Right cardiac atrium (tissue), 5 donors: ENCODE measurements around the gene INO80B. TPM values are rescaled to one million over a fixed set of nuclear protein-coding genes. Genes with fewer than 3 reads are reported as not detected.
"Not testable (repeated sequence)": the region's sequence is repeated elsewhere in the genome, so short reads cannot be mapped to it uniquely, and the experiment has no call there.

Experiments
- ATAC-seq, 2 donors: fragments of 200-7000 bp; cut with Tn5 transposase; one replicate each; pipeline versions ENCODE4 v1.8.0 to v1.9.1; 2020; ENCODE audit warnings: moderate library complexity in 2 of 2, mild to moderate bottlenecking in 1 of 2
- DNase-seq, 3 donors: peaks; one replicate each; pipeline ENCODE4 v3.0.0-alpha.2; 2020
- H3K27ac ChIP-seq: one replicate; pipeline ENCODE4 v1.5.1; 2013; ENCODE audit warnings: mild to moderate bottlenecking, low read length, control low read depth, moderate library complexity
- H3K27me3 ChIP-seq: one replicate; pipeline ENCODE4 v1.6.1; 2013; ENCODE audit not compliant: control insufficient read depth, insufficient read depth
- H3K4me1 ChIP-seq: one replicate; pipeline ENCODE4 v1.6.1; 2013; ENCODE audit warnings: low read length; ENCODE audit not compliant: control insufficient read depth, insufficient read depth
- H3K4me3 ChIP-seq: one replicate; pipeline ENCODE4 v1.5.1; 2013; ENCODE audit warnings: low read length, control low read depth
- H3K9me3 ChIP-seq: one replicate; pipeline ENCODE4 v1.6.1; 2013; ENCODE audit warnings: low read length; ENCODE audit not compliant: control insufficient read depth
- WGBS: extraction: QIAGEN DNeasy Blood & Tissue Kit; methylation state at CpG from one replicate; pipeline ENCODE4 v1.1.7; 2013; 5-methylcytosine and 5-hydroxymethylcytosine counted together
- intact Hi-C, 4 donors: fragments of 100-400 bp; cut with DNase I; formaldehyde crosslinking; loops; one replicate each; pipeline versions ENCODE4 v1.11.0 to v1.14.0; 2022 to 2023
- polyA plus RNA-seq: library from polyadenylated mRNA; stranded (reverse); fragments of 200-250 nt; gene quantifications from one replicate; pipeline ENCODE4 v1.2.3, GENCODE V29; 2013
- total RNA-seq, 4 donors: library from RNA; stranded (reverse); fragmentation: NEBNext Ultra II Directional; extraction: Animal tissue kit (Norgen Biotek cat#: 25700); gene quantifications; one replicate each; pipeline ENCODE4 v1.2.1, GENCODE V29; 2021
- donor health status: healthy with polysubstance abuse.
- donor health status: DM: no; HTN: yes; CAD: no.
- donor health status: DM: no; HTN: no; CAD: no.
- donor health status: DM: no; HTN: yes; CAD: no; lungs with severe emphysema.
- donor health status: DM: yes; HTN: yes; CAD: no.

Gene INO80B
- total and polyA plus RNA-seq, 5 donors = 16.8 to 22.9 (median 20.4) TPM

GRCh38 chr2:74472086-74472944 lies 17.4 kb downstream of the INO80B start, which contains the start of gene MRPL53:
MRPL53 (minus strand) TSS chr2:74472680; CDS start chr2:74472660, 20 bp downstream.
- DNase-seq (peak; percentile 95 to 98 (median 98)), ATAC-seq (peak; percentile 95)
- Histone ChIP-seq H3K27ac (peak within 1 kb of the TSS; percentile 83), H3K4me3 (peak within 1 kb of the TSS; percentile 55), H3K27me3 (no peaks in the 10 kb centered on the region), H3K9me3 (no peaks in the 10 kb centered on the region), H3K4me1 (peaks cover 4% of the 10 kb centered on the region)
- intact Hi-C loops = no loop called here
- under 1% methylated on average over 66 of the region's 66 CpGs for WGBS

DNA sequence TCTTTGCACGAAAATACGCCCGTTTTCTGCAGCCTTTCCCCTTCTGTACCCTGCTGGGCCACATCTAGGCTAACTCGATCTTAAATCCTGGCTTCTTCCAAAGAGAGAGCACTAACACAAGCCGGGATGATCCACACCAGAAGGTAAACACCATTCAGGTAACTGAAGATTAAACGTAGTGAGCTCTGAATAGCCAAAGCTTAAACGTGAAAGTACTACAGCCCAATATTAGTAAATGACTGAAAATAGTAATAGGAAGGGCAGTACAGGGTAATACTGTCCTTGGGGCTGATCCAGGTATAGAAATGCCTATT lies 18.0 kb downstream of the INO80B start:
- peak; percentile 2 to 4 for ATAC-seq
- DNase-seq = no peak
- Histone ChIP-seq H3K4me3 (peak overlapping the region; percentile 55), H3K4me1 (peaks cover 4% of the 10 kb centered on the region), H3K27ac (peak overlapping the region; percentile 68), H3K27me3 (no peaks in the 10 kb centered on the region), H3K9me3 (no peaks in the 10 kb centered on the region)
- intact Hi-C loops = no loop called here
- 13% methylated on average over 7 of the region's 7 CpGs for WGBS

DNA sequence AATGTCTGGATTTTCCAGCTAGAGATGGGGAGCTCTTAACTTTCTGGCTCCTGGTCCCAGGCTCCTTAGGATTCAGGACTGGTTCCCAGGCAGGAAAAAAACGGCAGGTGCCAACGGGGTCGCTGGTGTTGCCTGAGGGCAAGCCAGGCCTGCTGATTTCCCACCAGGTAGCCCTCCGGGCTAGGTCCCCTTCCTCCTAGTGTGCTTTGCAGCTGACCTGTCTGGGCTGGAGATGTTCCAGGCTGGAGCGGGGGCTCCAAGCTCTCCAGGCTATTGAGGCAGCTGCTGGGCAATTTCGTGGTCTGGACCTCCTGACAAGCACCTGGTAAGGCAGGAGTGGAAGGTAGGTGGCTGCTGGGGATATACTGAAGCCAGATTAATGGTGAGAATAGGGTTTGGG lies 19.6 kb downstream of the INO80B start:
- no peak overlapping the region for H3K4me3 ChIP-seq
- no peaks in the 10 kb centered on the region for H3K9me3 ChIP-seq
- H3K4me1 ChIP-seq = peaks cover 4% of the 10 kb centered on the region
- 94% methylated on average over 6 of the region's 6 CpGs for WGBS
- H3K27ac ChIP-seq = no peak overlapping the region
- DNase-seq = peak in 1 of 3 donors; percentile 57
- intact Hi-C loops = no loop called here
- H3K27me3 ChIP-seq = no peaks in the 10 kb centered on the region
- ATAC-seq = no peak

- ATAC-seq (no peak), DNase-seq (no peak)
- WGBS = 85% methylated on average over 5 of the region's 5 CpGs
- Histone ChIP-seq H3K27me3 (no peaks in the 10 kb centered on the region), H3K9me3 (no peaks in the 10 kb centered on the region), H3K4me3 (no peak overlapping the region), H3K27ac (no peak overlapping the region), H3K4me1 (peaks cover 4% of the 10 kb centered on the region)
- intact Hi-C loops = no loop called here
Observed at GRCh38 chr2:74474899-74475298, 20.0 kb downstream of the INO80B start.

- intact Hi-C loops = loop anchor here in 1 of 4 donors (5.0 kb wide), 1 partner anchor 106 kb away; no protein-coding TSS in a partner anchor
Observed at GRCh38 chr2:74481431-74481830, 26.5 kb downstream of the INO80B start.

DNA sequence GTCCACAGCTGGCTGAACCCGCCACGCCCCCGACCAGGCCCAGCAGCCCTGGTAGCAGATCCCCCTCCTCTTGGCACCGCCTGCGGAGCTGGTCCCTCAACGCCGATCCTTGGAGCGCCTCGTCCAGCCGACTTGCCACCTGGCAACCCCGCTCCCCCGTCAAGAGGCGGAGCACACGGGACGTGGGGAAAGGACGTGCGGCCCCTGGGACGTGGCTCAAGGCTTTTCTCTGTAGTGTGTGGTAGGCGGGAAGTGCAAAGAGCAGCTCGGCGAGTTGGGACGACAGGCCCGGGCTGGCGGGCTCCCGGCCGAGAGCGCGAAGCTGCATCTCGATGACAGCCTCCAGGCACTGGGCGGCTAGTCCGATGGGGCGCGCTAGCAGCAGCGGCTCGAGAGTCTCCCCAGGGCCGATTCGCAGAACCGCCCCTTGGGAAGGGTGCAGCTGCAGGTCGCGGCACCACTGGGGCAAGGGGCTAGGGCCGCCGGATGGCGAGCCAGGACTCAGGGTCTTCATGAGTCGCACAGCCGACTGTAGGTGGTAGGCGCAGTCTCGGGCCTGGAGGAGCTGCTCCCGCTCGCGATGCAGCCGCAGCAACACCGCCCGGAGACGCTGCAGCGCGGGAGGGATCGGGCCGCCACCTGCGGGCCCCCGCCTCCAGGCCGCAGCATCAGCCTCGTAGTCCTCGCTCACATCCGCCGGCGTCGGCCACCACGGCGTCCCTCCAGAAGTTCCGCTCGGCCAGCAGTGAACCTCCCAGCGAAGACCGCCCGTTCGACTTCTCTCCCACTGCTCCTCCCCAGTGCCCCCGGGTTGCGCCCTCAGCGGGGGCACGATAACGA lies 27.3 kb downstream of the INO80B start:
- WGBS = under 1% methylated on average over 80 of the region's 80 CpGs
- Histone ChIP-seq H3K9me3 (no peaks in the 10 kb centered on the region), H3K27ac (peak overlapping the region; percentile 85), H3K27me3 (no peaks in the 10 kb centered on the region), H3K4me3 (peak overlapping the region; percentile 61), H3K4me1 (peaks cover 7% of the 10 kb centered on the region)
- intact Hi-C loops = loop anchor here in 3 of 4 donors (2.0 to 5.0 kb wide), 4 partner anchors 47 to 107 kb away; partner anchors contain the start of genes AUP1 (in 1 of the 3) and HTRA2 (in 1 of the 3)
- ATAC-seq (peak; percentile 66 to 82), DNase-seq (peak; percentile 71 to 89 (median 72))

More at GRCh38 chr2:74481431-74481830, 26.5 kb downstream of the INO80B start:
- no peaks in the 10 kb centered on the region for H3K9me3 ChIP-seq
- H3K27ac ChIP-seq = no peak overlapping the region
- 46% methylated on average over 3 of the region's 3 CpGs for WGBS
- ATAC-seq (no peak), DNase-seq (no peak)
- peak overlapping the region; percentile 61 for H3K4me3 ChIP-seq
- no peaks in the 10 kb centered on the region for H3K27me3 ChIP-seq
- peaks cover 7% of the 10 kb centered on the region for H3K4me1 ChIP-seq

- ATAC-seq = peak; percentile 98 to 99
- under 1% methylated on average over 50 of the region's 50 CpGs for WGBS
- intact Hi-C loops = loop anchor here in 3 of 4 donors (2.0 to 5.0 kb wide), 4 partner anchors 46 to 106 kb away; partner anchors contain the start of genes AUP1 (in 1 of the 3) and HTRA2 (in 1 of the 3)
- Histone ChIP-seq H3K4me1 (peaks cover 7% of the 10 kb centered on the region), H3K9me3 (no peaks in the 10 kb centered on the region), H3K27ac (peak within 1 kb of the TSS; percentile 89), H3K27me3 (no peaks in the 10 kb centered on the region), H3K4me3 (peak within 1 kb of the TSS; percentile 61)
- DNase-seq = peak; percentile 96 to 99 (median 97)
Observed at GRCh38 chr2:74482801-74483674, 28.2 kb downstream of the INO80B start, which contains the start of the genes CCDC142 and TTC31. CCDC142 (minus strand) TSS chr2:74482998; CDS start chr2:74482837, 161 bp downstream. TTC31 (plus strand) TSS chr2:74483081; CDS start chr2:74483096, 15 bp downstream.

DNA sequence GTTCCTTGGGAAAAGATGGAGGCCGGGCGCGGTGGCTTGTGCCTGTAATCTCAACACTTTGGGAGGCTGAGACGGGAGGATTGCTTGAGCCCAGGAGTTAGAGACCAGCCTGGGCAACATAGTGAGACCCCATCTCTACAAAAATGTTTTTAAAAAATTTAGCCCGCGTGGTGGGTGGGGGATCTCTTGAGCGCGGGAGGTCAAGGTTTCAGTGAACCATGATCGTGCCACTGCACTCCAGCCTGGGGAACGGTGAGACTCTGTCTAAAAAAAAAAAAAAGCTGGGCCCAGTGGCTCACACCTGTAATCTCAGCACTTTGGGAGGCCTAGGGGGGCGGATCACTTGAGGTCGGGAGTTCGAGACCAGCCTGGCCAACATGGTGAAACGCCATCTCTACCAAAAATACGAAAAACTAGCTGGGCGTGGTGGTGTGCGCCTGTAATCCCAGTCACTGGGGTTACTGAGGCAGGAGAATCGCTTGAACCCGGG lies 28.8 kb downstream of the INO80B start:
- 81% methylated on average over 19 of the region's 19 CpGs for WGBS
- intact Hi-C loops = loop anchor here in 3 of 4 donors (2.0 to 5.0 kb wide), 4 partner anchors 45 to 105 kb away; partner anchors contain the start of genes AUP1 (in 1 of the 3) and HTRA2 (in 1 of the 3)
- ATAC-seq = not testable (repeated sequence)

DNA sequence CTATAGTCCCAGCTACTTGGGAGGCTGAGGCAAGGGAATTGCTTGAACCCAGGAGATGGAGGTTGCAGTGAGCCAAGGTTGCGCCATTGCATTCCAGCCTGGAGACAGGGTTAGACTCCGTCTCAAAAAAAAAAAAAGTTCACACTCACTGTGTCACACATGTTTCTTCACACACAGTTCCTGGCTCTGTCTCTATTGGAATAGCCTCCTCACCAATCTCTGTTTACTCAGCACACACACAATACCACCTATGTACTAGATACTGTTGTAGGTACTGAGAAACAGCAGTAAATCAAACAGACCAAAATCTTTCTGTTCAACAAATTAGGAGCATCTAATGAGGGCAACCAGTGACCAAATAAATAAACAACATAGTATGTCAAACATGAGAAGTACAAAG lies 31.3 kb downstream of the INO80B start:
- no peak for ATAC-seq
- H3K4me1 ChIP-seq = peaks cover 3% of the 10 kb centered on the region
- H3K27me3 ChIP-seq = no peaks in the 10 kb centered on the region
- intact Hi-C loops = no loop called here
- WGBS = 97% methylated on average over 2 of the region's 2 CpGs
- H3K9me3 ChIP-seq = no peaks in the 10 kb centered on the region
- no peak overlapping the region for H3K27ac ChIP-seq
- no peak overlapping the region for H3K4me3 ChIP-seq
- no peak for DNase-seq

More for the DNA sequence above, 28.8 kb downstream of the INO80B start:
- not testable (repeated sequence) for H3K27me3 ChIP-seq, H3K4me1 ChIP-seq, H3K9me3 ChIP-seq
- Histone ChIP-seq H3K27ac (peak overlapping the region; percentile 89), H3K4me3 (peak overlapping the region; percentile 61)
- DNase-seq = peak in 1 of 3 donors; percentile 33
